ENCODE results near the gene FIGN.

GRCh38 chr2:163669506-163669905 is 66.3 kb downstream of the FIGN start:
- no peak for TF ChIP-seq CTCF (conservative IDR thresholded peaks at IDR 0.05; ENCODE audit: low read depth, low read length)
- TF ChIP-seq EZH2 (IDR thresholded peaks at IDR 0.05; ENCODE audit: low read length, unreplicated experiment), result no peak
